Muscle of back (tissue), 13 donors: ENCODE results near the gene TOX3. TPM values are rescaled to one million over a fixed set of nuclear protein-coding genes. Genes with fewer than 3 reads are reported as not detected.

ENCODE experiments used
- DNase-seq, 3 donors: peaks; one replicate each; pipeline versions ENCODE4 v3.0.0 to v3.0.0-alpha.2; 2013
- long read RNA-seq, 9 donors: transcript quantifications; one replicate each; lab custom pipeline, GENCODE V29; 2026
- polyA plus RNA-seq, 10 donors: library from polyadenylated mRNA; unstranded; fragments of 120-200 nt; gene quantifications; one replicate each; pipeline ENCODE4 v1.2.1, GENCODE V29; 2013; ENCODE audit not compliant: insufficient read length in 10 of 10

Gene TOX3
- polyA plus RNA-seq = 1 to 10 TPM; 1.2 to 4.2 (median 1.5) TPM
- long read RNA-seq, donor 1 = 0 reads
- long read RNA-seq, donor 2 = 0 reads
- long read RNA-seq, donor 3 = 0 reads
- long read RNA-seq, donor 4 = 0 reads
- long read RNA-seq, donor 5 = 0 reads
- long read RNA-seq, donor 6, partial matches to known transcripts = 0 of 2 reads
- long read RNA-seq, donor 6, other reads (novel, unspliced or antisense) = 0 of 2 reads
- long read RNA-seq, donor 7 = 0 reads
- long read RNA-seq, donor 8 = 0 reads
- long read RNA-seq, donor 9 = 0 reads

DNA sequence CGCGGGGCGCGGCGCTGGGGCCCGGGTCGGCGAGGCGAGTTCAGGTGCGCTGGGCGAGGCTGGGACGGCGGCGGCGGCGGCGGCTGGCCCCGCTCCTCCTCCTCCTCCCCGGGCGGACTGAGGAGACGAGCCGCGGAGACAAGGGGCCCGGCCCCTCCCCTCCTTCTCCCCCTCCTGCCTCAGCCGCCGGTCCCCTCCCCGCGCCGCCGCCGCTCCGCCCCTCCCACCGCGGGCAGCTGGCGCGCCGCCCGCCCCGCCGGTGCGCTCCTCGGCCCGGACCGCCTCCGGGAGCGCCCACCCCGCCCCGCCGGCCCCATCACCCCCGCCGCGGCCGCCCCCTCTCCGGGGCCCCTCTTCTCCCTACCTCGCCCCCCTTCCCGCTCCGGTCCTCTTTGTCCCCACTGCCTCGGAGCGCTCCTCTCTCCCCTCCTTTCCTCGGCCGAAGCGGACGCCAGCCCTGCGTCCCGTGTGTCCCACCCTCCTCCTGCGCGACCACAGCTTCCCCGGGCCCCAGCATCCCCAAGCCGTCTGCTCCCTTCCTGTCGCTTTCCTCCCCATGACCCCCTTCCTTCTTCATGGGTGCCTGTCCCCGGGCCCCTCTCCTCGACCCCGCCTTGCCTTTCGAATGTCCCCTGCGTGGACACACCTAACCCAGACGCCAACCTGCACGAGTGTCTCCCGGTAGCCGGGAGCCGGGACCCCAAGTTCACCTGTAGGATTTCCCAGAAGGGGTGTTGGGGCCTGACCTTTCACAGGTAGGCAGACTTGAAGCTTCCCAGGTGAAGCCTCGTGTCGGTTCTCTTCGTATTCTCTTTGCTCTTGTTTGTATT is at the start of gene TOX3:
TSS of gene TOX3 (minus strand) at position 140 of the 830 bp plus-strand sequence. CDS start 420 bp downstream, outside the sequence.
- peak in 1 of 3 donors; percentile 18 for DNase-seq

DNA sequence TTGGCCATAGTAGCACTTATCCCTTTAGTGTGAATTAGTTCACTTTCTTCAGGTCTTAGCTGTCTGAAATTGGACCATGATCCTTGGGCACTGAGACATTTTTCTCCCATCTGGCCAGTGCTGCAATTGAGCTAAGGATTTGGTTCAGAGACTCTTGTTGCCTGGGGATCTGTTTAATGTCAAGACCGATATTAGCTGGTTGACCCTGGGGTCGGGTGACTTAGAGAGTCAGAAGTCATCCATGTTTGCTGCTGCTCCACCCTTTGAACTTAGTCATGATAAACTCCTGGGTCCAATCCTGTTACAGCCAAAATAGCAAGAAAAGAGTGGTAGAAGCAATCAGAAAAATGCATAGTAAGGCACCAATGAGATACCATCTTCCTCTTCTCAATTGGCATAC is 45.8 kb upstream of the TOX3 start:
- no peak for DNase-seq

DNA sequence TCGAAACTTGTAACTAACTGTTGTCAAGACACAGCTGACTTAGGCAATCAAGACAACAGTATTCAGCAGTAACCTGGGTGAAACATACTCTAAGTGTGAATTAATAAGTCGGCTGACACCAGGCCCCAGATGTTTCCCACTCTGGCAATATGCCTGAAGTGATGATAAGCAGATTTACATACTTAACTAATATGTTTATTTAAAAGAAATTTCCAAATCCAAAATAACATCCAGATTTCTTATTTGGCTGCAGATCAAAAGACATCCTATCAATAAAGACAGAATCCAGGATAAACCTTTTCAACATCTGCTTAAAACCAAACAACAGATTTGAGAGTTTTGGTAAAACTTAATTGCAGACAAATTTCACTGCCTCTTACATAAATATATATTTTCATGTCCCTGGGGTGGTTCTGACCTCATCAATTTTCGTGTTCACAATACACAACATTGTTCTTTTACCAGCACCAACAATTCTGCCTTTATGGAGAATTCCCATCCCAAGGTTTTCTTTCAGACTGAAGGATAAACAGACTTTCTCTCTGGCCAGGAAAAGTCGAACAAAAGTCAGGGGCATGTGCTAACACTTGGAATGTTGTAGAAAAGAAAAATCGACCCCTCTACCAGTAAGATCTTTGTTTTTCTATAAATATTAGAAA is 45.1 kb upstream of the TOX3 start:
- peak in 1 of 3 donors; percentile 14 for DNase-seq

DNA sequence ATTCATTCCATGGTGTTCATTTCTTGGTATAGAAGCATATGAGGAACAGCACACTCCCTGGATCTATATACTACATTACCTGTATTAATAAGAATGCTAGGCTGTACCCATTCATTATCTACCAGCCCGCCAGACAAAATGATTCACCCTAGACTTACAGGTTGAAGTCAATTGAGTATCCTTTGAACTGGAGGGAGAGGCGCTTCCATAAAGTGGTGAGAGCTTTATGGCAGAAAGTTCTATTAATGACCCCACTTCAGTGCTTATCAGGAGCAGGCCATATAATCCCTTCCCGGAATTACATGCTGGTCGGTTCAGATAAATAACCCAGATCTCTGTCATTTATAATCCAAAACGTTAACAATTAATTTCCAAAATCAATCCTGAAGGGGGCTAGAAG is 44.5 kb upstream of the TOX3 start:
- no peak for DNase-seq

GRCh38 chr16:52586159-52586558 is 39.2 kb upstream of the TOX3 start:
- DNase-seq = no peak

DNA sequence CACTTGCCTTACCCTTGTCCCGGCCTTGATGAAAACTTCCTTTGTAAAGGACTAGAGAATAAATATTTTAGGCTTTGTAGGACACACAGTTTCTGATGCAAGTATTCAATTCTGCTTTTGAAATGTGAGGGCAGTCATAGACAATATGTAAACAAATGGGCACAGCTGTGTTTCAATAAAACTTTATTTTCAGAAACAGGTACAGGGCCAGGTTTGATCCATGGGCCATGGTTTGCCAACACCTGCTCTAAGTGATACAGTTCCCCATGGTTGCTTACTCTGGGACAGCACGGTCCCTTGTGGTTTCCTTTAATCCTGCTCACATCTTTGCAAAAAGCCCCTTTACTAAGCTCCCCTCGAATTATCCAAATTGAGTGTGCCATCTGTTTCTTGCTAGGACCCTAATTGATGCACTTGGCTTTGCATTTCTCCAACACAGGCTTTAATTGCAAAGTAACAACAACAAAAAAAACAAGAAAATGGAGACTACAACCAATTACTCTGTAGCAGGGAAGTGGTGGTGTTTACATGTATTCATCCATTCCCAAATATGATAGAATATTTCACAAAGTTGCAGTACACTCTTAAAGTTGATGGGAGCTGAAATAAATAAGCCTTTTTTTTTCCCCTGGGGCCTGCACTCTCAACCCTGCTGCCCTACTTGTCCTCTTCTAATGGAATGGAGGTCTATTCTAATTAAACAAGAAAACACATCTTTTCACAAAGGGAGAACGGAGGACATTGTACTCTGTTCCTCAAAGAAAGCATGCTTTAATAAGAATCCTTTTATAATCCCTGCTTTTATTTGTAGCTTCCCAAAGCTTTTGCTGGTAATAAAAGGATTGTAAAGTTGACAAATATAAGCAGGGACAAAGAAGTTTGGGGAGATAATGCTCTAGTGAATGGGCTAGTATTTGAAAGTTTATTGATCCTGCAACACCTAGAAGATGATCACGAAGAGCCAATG is 37.7 kb upstream of the TOX3 start:
- DNase-seq = no peak

DNA sequence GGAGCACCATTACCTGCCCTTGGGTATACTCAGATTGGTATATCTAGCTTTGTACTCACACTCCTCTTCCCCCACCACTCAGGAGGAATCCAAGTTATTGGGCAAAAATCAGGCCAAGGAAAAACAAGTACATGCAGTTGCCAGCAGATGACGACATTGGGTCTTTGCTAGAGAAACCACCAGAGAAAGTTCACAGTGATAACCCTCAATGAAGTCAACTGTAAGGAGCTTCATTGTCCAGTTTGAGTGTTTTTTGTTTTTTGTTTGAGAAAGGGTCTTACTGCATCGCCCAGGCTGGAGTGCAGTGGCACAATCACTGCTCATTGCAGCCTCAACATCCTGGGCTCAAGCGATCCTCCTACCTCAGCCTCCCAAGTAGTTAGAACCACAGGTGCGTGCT is 34.6 kb upstream of the TOX3 start:
- no peak for DNase-seq

DNA sequence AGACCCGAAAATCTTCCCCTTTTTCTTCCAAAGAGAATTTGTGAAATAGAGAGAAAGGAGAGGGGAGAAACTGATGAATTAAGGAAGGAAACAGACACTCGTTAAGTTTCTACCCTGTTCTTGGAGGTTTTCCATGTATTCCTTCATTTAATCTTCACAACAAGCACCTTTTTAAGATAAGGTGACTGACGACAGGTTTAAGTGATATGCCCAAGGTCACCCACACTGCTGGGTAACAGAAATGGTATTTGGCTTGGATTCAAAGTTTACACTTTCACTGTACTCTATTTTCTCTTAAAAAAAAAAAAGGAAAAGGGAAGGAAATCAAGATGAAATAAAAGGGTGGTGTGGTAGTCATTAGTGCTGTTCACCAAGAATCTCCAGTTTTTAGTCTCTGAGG is 33.5 kb upstream of the TOX3 start:
- no peak for DNase-seq

DNA sequence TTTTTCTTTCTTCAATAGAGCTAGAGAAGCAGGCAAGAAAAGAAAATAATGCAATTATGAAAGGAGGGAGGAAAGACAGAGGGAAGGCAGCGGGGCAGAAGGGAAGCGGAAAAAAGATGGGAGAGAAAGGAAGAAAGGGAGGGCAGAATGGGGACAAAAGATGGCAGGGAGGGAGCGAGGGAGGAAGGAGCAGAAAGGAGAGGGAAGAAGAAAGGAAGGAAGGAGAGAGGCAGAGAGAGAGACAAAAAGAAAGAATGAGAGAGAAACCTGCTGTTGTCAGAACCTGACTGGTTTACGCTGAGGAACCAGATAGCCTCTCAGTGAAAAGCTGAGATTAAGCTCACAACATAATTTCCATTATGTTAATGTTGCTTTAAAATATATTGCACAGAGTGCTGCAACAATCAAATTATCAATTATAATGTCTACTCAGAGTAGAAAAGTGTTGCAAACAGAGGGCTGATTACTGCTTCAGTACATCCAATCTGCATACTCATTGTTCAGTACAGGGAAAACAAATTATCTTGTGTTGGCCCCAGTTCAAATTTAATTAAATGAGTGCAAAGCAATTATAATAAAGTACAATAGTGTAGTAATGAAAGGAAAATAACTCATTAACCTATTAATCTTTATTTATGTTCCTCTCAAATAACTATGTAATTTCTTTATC is 32.0 kb upstream of the TOX3 start:
- DNase-seq = no peak

DNA sequence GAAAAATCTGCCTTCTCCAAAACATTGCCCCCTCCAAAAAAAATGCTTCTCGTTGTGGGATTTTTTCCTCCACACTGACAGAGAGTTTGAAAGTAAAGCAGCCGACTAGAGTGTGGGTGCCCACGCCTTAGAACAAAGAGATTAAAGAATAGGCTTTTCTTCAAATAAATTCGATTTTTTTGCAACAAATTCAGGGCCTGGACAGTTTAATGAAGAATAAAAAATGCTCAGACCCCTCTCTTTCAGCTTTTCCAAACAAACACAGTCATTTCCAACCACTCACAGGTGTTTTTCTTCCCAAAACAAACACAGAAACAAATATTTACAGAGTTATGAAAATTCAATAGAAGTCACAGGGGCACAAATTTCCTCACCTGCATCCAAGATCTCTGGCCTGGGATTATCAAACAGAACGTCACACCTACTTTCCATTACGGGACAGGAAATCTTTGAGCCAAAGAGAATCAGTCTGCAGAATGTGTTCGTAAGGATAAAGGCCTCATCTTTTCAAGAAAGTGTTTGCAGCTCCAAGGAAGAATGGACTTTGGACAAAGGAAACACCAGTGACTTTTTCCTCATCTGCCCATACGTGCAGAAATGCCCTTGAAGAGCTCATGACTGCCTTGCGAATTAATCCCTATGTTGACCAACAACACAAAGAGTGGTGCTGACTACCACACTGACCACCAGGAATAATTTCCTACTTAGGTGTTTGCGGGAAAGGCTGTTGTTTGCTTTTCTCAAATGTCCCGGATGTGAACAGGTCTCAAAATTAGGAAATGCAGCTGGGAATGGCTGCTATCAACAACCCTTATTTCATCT is 31.3 kb upstream of the TOX3 start:
- DNase-seq = no peak

- no peak for DNase-seq
These were observed 30.3 kb upstream of the TOX3 start for GRCh38 chr16:52577130-52577706.

GRCh38 chr16:52573365-52574299 is 26.7 kb upstream of the TOX3 start:
- no peak for DNase-seq

DNA sequence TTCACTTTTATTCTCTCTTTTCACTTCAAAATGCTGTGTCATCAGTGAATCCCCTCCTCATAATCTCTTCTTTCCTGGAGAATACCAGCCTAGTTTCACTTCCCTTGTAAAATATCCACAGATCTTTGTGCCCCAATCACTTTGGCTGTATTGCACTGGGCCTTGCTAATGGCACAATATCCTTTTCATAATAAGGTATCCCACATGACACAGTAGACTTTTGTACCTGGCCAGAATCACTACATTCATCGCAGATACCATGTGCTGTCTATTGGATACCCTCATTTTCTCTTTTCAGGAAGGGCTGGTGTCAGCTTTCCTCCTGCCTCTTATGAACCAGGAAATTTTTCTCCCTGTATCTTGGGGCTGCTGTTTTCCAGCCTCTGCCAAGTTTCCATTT is 25.7 kb upstream of the TOX3 start:
- no peak for DNase-seq

DNA sequence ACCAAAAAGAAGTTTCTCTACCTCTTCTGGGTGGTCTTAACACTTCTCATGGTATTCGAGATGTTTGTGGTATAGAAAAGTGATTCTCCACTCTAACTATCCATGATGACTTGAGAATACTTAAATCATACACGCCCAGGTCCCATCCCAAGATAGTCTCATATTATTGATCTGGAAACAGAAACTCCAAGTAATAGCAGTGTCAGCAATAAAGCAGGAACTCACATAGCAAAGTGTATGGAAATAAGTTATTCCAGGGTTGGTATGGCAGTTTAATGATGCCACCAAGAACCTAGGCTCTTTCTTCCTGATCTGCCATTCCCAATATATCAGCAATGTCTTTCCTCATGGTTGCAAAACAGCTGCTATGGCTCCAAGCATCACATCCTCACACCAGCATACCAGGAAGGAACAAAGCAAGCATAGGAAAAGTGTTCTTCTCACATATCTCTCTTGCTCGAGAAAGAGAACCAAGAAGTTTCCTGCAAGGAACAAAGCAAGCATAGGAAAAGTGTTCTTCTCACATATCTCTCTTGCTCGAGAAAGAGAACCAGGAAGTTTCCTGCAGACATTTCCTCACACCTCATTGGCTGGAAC is 23.6 kb upstream of the TOX3 start:
- no peak for DNase-seq

DNA sequence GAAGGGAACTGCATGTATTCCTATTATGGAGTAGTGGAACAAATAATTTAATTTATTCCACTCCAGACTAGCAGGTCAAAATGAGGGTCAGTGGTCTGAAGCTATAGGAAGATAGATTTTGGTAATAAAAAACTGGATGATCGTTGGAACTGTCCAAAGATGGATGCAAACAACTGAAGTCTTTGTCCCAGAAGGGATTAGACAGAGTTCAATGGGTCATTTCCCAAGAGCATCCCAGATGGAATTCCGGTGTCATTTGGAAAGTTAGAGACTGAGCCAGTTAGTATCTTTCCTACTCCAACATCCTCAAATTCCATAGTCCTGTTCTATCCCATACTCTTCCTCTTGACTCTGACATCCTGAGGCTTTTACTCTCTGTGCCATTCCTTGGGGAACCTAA is 22.8 kb upstream of the TOX3 start:
- DNase-seq = no peak

DNA sequence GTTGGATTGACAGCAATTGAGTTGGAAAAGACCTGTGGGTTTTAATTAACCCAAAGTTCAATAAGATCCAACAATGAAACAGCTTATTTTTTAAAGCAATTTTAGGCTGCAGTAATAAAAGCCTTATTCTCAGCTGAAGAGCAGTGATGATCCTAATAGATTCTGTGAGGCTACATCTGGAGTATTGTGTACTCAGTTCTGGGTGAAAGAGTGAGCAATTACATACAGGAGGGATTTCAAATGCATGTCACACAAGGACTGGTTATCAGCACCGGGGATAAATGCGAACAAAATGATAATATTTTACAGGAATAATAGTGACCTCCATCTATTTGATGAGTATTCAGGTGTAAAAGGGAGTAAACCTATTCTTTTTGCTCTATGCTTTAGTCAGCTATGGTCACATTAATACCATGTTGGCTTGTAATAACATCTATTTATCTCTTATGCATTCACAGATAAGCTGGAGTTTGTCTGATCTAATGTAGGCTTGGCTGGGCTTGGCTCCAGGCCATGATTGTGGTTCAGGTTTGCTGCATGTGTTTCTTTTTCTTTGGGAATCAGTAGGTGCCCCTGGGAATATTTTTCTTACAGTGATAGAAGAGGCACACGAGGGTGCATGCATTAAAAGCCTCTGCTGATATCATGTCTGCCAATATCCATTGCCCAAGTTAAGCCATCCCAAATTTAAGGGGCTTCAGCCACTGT is 22.2 kb upstream of the TOX3 start:
- DNase-seq = no peak

DNA sequence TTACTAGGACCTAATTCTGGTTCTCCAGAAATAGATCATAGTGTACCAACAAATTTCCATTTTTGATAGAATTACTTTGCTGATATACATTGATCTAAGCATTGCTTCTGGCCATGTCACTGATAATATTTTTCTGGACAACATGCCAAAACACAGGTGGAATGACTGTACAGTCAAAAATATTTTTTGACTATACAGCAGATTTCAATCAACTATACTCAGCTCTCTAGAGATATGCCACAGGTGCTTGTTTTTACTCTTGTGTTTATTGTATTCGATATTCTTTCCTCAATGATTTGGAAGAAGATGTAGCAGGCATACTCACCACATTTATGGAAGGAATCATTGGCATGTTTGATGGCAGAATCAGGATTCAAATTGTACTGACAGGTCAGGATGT is 21.6 kb upstream of the TOX3 start:
- DNase-seq = no peak
